ENCODE results near the gene MYO9B.

The MYO9B gene

GRCh38 chr19:17101686-17102628 lies 26.4 kb downstream of the MYO9B start:
- Histone ChIP-seq H3K27me3 (ENCODE audit: control insufficient read depth, low read length) (no peaks in the 10 kb centered on the region), H3K4me3 (ENCODE audit: low read length) (no peak overlapping the region), H3K9me3 (ENCODE audit: control insufficient read depth, insufficient read depth, low read length) (peaks cover 7% of the 10 kb centered on the region; the same call in 1 of the 2 replicates), H3K36me3 (ENCODE audit: control insufficient read depth, low read length) (peaks cover 66% of the 10 kb centered on the region), H3K27ac (ENCODE audit: low read depth, low read length) (no peak overlapping the region), H3F3A (ENCODE audit: control insufficient read depth, insufficient read depth) (no peaks in the 10 kb centered on the region), H3K4me1 (ENCODE audit: control insufficient read depth, low read length) (peaks cover 46% of the 10 kb centered on the region), H3K9me2 (replicated peaks; ENCODE audit: control insufficient read depth, low read length) (no peaks in the 10 kb centered on the region), H3K79me2 (ENCODE audit: control insufficient read depth, low read length) (peaks cover 96% of the 10 kb centered on the region), H4K20me1 (ENCODE audit: control insufficient read depth, insufficient read depth, low read depth, low read length) (0 out of 2 replicates have a peak, but pooled peaks cover 3% of the 10 kb centered on the region), H3K4me2 (ENCODE audit: low read length) (no peak overlapping the region)
- no peak for TF ChIP-seq EZH2phosphoT487 (IDR thresholded peaks at IDR 0.05; ENCODE audit: borderline replicate concordance, low read length)
- TF ChIP-seq CTCF (IDR thresholded peaks at IDR 0.05; ENCODE audit: low read depth, low read length, poor library complexity, severe bottlenecking): no peak

GRCh38 chr19:17103177-17103576 lies 27.6 kb downstream of the MYO9B start:
- peaks cover 7% of the 10 kb centered on the region; the same call in 1 of the 2 replicates for H3K9me3 ChIP-seq (ENCODE audit: control insufficient read depth, insufficient read depth, low read length)
- H3K9me2 ChIP-seq (replicated peaks; ENCODE audit: control insufficient read depth, low read length): no peaks in the 10 kb centered on the region
- H3K79me2 ChIP-seq (ENCODE audit: control insufficient read depth, low read length): peaks cover 96% of the 10 kb centered on the region
- 0 out of 2 replicates have a peak overlapping the region, but pooled peaks have one; percentile 15 for H3K4me2 ChIP-seq (ENCODE audit: low read length)
- no peaks in the 10 kb centered on the region; the same call in 1 of the 2 replicates for H3F3A ChIP-seq (ENCODE audit: control insufficient read depth, insufficient read depth)
- TF ChIP-seq EZH2phosphoT487 (IDR thresholded peaks at IDR 0.05; ENCODE audit: borderline replicate concordance, low read length): no peak
- TF ChIP-seq CTCF (IDR thresholded peaks at IDR 0.05; ENCODE audit: low read depth, low read length, poor library complexity, severe bottlenecking): peak; percentile 72
- H3K36me3 ChIP-seq (ENCODE audit: control insufficient read depth, low read length): peaks cover 75% of the 10 kb centered on the region
- H3K27me3 ChIP-seq (ENCODE audit: control insufficient read depth, low read length): no peaks in the 10 kb centered on the region
- 0 out of 2 replicates have a peak, but pooled peaks cover 3% of the 10 kb centered on the region for H4K20me1 ChIP-seq (ENCODE audit: control insufficient read depth, insufficient read depth, low read depth, low read length)
- H3K27ac ChIP-seq (ENCODE audit: low read depth, low read length): no peak overlapping the region
- H3K4me3 ChIP-seq (ENCODE audit: low read length): no peak overlapping the region
- H3K4me1 ChIP-seq (ENCODE audit: control insufficient read depth, low read length): peaks cover 58% of the 10 kb centered on the region

GRCh38 chr19:17104679-17105078 lies 29.1 kb downstream of the MYO9B start:
- Histone ChIP-seq H3K9me3 (ENCODE audit: control insufficient read depth, insufficient read depth, low read length) (peaks cover 7% of the 10 kb centered on the region; the same call in 1 of the 2 replicates), H3K9me2 (replicated peaks; ENCODE audit: control insufficient read depth, low read length) (no peaks in the 10 kb centered on the region), H3K4me3 (ENCODE audit: low read length) (peak overlapping the region; percentile 55), H3K36me3 (ENCODE audit: control insufficient read depth, low read length) (peaks cover 76% of the 10 kb centered on the region), H4K20me1 (ENCODE audit: control insufficient read depth, insufficient read depth, low read depth, low read length) (peaks cover 3% of the 10 kb centered on the region; the same call in 1 of the 2 replicates), H3K4me1 (ENCODE audit: control insufficient read depth, low read length) (peaks cover 71% of the 10 kb centered on the region), H3K4me2 (ENCODE audit: low read length) (peak overlapping the region; percentile 82), H3K27me3 (ENCODE audit: control insufficient read depth, low read length) (no peaks in the 10 kb centered on the region), H3K27ac (ENCODE audit: low read depth, low read length) (peak overlapping the region; percentile 72), H3K79me2 (ENCODE audit: control insufficient read depth, low read length) (peaks cover 94% of the 10 kb centered on the region), H3F3A (ENCODE audit: control insufficient read depth, insufficient read depth) (no peaks in the 10 kb centered on the region; the same call in 1 of the 2 replicates)
- no peak for TF ChIP-seq EZH2phosphoT487 (IDR thresholded peaks at IDR 0.05; ENCODE audit: borderline replicate concordance, low read length)
- TF ChIP-seq CTCF (IDR thresholded peaks at IDR 0.05; ENCODE audit: low read depth, low read length, poor library complexity, severe bottlenecking): no peak
